ENCODE measurements around the gene MTRF1L.

Gene MTRF1L

GRCh38 chr6:153038378-153039057 is 36.0 kb upstream of the MTRF1L start:
- TF ChIP-seq, protein P1, sequence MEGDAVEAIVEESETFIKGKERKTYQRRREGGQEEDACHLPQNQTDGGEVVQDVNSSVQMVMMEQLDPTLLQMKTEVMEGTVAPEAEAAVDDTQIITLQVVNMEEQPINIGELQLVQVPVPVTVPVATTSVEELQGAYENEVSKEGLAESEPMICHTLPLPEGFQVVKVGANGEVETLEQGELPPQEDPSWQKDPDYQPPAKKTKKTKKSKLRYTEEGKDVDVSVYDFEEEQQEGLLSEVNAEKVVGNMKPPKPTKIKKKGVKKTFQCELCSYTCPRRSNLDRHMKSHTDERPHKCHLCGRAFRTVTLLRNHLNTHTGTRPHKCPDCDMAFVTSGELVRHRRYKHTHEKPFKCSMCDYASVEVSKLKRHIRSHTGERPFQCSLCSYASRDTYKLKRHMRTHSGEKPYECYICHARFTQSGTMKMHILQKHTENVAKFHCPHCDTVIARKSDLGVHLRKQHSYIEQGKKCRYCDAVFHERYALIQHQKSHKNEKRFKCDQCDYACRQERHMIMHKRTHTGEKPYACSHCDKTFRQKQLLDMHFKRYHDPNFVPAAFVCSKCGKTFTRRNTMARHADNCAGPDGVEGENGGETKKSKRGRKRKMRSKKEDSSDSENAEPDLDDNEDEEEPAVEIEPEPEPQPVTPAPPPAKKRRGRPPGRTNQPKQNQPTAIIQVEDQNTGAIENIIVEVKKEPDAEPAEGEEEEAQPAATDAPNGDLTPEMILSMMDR (IDR thresholded peaks at IDR 0.05) = no peak

- TF ChIP-seq, protein P1 (IDR thresholded peaks at IDR 0.05) = no peak
Measured at GRCh38 chr6:153034139-153034538, 31.6 kb upstream of the MTRF1L start.

DNA sequence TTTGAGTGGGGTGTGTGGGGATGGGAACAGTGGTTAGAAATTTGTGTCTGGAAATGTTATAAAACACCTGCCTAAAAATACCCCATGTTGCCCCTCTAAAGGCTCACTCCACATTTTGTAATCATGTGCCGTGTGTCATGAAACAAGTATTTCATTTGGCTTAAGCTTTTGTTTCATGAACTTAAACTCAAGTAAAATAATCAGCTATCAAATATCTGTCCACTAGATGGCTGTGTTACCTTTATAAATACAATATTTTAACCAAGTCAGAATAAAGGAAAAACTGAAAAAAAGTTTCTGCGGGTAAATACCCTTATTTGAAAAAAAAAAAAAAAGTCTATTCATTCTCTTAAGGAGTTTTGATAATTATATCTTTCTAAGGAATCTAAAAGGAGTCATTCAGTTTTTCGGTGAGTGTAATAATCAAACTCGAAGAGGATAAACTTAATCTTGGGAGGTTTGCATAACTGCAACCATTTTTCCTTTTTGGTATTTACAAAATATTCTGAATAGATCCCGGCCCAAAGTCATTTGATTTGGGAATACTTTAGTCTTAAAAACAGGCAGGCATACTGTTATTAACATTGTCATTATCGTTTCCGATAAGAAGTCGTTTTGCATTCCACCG is 29.9 kb upstream of the MTRF1L start:
- TF ChIP-seq, protein P1 (IDR thresholded peaks at IDR 0.05) = peak; percentile 68

GRCh38 chr6:153031335-153031955 is 28.9 kb upstream of the MTRF1L start:
- TF ChIP-seq, protein P1 (IDR thresholded peaks at IDR 0.05) = no peak

GRCh38 chr6:153028963-153029362 is 26.5 kb upstream of the MTRF1L start:
- TF ChIP-seq, protein P1 (IDR thresholded peaks at IDR 0.05) = no peak

- TF ChIP-seq, protein P1 (IDR thresholded peaks at IDR 0.05) = no peak
Measured at GRCh38 chr6:153028286-153028685, 25.8 kb upstream of the MTRF1L start.

DNA sequence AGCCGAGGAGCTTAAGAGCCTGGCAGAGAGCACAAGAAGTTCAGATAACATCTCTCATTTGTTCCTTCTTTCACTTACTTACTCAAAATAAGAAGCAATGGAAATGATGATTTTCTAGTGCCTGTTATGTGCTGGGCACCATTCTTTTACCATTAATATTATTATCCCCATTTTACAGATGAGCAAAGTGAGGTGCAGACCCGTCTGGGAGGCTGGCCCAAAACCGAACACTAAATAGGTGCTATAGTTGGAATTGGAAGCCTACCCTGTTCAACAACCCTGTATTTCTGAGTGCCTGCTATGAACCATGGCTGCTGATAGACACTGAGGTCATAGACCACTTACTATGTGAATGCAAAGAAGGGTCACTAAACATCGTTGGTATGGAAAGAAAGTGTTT is 25.0 kb upstream of the MTRF1L start:
- TF ChIP-seq, protein P1 (IDR thresholded peaks at IDR 0.05) = no peak

All from LNCAP (cell line).